ENCODE measurements around the gene C1QBP.
A peak's percentile ranks its signal among the peaks of the same experiment; 100 is the strongest.

C1QBP gene

DNA sequence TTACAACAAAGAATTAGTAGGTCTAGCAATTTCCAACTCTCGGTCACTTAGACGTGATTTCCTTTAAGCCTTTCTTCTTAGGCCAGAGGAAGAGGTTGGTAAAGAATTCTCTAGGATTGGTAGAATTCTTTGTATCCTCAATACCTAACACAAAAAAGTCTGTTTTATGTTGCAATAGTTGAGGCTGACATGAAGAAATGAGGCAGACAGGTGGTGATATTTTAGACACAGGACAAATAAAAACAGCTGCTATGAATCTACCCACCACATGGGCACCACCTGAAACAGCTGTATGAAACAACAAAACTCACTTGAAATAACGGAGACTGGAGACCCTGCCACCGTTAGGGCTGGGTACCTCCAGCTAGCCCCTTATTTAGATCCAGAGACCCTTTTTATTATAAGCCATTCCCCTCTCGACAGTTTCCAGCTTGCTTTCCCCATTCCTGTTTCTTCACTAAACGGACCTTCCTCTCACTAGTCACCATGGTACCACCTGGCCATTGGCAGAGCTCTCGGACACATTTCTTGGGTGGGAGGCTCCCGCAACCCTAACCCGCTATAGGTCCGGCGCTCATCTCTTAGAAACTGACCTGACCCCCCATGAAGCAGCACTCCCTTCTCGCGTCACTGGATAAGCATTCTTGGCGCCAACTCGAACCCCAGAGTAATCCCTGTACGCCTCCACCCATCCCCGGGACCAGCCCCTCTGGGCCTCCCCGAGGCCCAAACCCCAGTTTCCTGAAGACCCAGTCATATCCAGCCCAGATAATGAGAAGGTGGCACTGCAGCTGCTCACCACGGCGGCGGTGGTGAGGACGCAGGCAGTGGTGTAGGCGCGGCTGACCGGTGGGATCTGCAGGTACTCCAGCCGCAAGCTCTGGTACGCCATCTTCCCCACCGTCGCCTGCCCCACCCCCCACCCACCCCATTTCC is 46.6 kb upstream of the C1QBP start, which contains the start of gene DERL2:
Gene DERL2, minus strand, starts transcription at position 909 of the 936 bp plus-strand sequence. Its CDS starts 17 bp downstream, at position 892.
- Histone ChIP-seq H3K4me3 (replicated peaks; ENCODE audit: insufficient read depth, low read length) (peak within 1 kb of the TSS; percentile 79), H3K27me3 (ENCODE audit: insufficient read depth, poor library complexity, severe bottlenecking) (no peaks in the 10 kb centered on the region), H3K27ac (replicated peaks) (peak within 1 kb of the TSS; percentile 100)
- TF ChIP-seq, protein P1, sequence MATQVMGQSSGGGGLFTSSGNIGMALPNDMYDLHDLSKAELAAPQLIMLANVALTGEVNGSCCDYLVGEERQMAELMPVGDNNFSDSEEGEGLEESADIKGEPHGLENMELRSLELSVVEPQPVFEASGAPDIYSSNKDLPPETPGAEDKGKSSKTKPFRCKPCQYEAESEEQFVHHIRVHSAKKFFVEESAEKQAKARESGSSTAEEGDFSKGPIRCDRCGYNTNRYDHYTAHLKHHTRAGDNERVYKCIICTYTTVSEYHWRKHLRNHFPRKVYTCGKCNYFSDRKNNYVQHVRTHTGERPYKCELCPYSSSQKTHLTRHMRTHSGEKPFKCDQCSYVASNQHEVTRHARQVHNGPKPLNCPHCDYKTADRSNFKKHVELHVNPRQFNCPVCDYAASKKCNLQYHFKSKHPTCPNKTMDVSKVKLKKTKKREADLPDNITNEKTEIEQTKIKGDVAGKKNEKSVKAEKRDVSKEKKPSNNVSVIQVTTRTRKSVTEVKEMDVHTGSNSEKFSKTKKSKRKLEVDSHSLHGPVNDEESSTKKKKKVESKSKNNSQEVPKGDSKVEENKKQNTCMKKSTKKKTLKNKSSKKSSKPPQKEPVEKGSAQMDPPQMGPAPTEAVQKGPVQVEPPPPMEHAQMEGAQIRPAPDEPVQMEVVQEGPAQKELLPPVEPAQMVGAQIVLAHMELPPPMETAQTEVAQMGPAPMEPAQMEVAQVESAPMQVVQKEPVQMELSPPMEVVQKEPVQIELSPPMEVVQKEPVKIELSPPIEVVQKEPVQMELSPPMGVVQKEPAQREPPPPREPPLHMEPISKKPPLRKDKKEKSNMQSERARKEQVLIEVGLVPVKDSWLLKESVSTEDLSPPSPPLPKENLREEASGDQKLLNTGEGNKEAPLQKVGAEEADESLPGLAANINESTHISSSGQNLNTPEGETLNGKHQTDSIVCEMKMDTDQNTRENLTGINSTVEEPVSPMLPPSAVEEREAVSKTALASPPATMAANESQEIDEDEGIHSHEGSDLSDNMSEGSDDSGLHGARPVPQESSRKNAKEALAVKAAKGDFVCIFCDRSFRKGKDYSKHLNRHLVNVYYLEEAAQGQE (IDR thresholded peaks at IDR 0.05; ENCODE audit: insufficient replicate concordance, low read depth) = no peak
- TF ChIP-seq, protein P2, sequence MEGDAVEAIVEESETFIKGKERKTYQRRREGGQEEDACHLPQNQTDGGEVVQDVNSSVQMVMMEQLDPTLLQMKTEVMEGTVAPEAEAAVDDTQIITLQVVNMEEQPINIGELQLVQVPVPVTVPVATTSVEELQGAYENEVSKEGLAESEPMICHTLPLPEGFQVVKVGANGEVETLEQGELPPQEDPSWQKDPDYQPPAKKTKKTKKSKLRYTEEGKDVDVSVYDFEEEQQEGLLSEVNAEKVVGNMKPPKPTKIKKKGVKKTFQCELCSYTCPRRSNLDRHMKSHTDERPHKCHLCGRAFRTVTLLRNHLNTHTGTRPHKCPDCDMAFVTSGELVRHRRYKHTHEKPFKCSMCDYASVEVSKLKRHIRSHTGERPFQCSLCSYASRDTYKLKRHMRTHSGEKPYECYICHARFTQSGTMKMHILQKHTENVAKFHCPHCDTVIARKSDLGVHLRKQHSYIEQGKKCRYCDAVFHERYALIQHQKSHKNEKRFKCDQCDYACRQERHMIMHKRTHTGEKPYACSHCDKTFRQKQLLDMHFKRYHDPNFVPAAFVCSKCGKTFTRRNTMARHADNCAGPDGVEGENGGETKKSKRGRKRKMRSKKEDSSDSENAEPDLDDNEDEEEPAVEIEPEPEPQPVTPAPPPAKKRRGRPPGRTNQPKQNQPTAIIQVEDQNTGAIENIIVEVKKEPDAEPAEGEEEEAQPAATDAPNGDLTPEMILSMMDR (IDR thresholded peaks at IDR 0.05; ENCODE audit: insufficient read depth, low read length) = no peak
- TF ChIP-seq SPI1 (IDR thresholded peaks at IDR 0.05; ENCODE audit: borderline replicate concordance, low read depth) (no peak), POLR2AphosphoS5 (IDR thresholded peaks at IDR 0.05; ENCODE audit: low read depth) (no peak), GABPA (IDR thresholded peaks at IDR 0.05; ENCODE audit: low read depth) (no peak)
- no peak for DNase-seq (ENCODE audit: low read depth in 1 of 2, low spot score in 1 of 2)

DNA sequence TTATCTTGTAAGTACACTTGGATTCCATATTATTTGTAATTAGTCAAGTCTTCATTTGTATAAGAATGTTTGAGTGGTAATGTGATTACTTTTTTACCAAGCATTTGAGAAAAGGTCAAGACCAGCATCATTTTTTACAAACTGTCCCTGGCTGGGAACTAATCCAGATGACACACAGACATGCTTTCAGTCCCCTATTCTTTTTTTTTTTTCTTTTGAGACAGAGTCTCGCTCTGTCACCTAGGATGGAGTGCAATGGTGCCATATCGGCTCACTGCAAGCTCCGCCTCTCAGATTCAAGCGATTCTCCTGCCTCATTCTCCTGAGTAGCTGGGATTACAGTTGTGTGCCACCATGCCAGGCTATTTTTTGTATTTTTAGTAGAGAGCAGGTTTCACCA is 42.5 kb upstream of the C1QBP start:
- TF ChIP-seq POLR2AphosphoS5 (IDR thresholded peaks at IDR 0.05; ENCODE audit: low read depth) = no peak
- TF ChIP-seq, protein P1 (IDR thresholded peaks at IDR 0.05; ENCODE audit: insufficient replicate concordance, low read depth) = no peak
- TF ChIP-seq, protein P2 (IDR thresholded peaks at IDR 0.05; ENCODE audit: insufficient read depth, low read length) = no peak
- TF ChIP-seq SPI1 (IDR thresholded peaks at IDR 0.05; ENCODE audit: borderline replicate concordance, low read depth) = no peak
- TF ChIP-seq GABPA (IDR thresholded peaks at IDR 0.05; ENCODE audit: low read depth) = no peak
- no peak for DNase-seq (ENCODE audit: low read depth in 1 of 2, low spot score in 1 of 2)
- H3K27me3 ChIP-seq (ENCODE audit: insufficient read depth, poor library complexity, severe bottlenecking) = no peaks in the 10 kb centered on the region
- H3K27ac ChIP-seq (replicated peaks) = no peak overlapping the region
- no peak overlapping the region for H3K4me3 ChIP-seq (replicated peaks; ENCODE audit: insufficient read depth, low read length)

DNA sequence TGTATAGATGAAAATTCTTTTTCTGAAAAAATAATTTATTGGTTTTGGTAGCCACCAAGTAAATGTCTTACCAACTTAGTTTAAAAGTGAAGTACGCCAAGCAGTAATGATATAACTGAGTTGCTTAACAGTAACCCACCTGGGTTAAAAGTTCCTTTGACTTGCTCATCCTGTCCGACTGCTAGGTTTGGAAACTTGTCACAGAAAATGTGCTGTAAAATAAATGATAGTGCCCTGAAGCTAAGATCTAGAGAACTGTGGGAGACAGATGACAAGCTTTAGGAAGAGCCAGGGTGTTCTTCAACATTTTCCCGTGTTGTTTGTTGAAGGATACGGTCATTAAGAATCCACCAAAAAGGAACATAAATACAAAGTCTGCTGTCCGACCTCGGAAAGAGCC is 42.0 kb upstream of the C1QBP start:
- no peak for TF ChIP-seq GABPA (IDR thresholded peaks at IDR 0.05; ENCODE audit: low read depth)
- TF ChIP-seq, protein P1 (IDR thresholded peaks at IDR 0.05; ENCODE audit: insufficient replicate concordance, low read depth) = no peak
- no peak for TF ChIP-seq SPI1 (IDR thresholded peaks at IDR 0.05; ENCODE audit: borderline replicate concordance, low read depth)
- TF ChIP-seq, protein P2 (IDR thresholded peaks at IDR 0.05; ENCODE audit: insufficient read depth, low read length) = no peak
- no peak for DNase-seq (ENCODE audit: low read depth in 1 of 2, low spot score in 1 of 2)
- H3K27ac ChIP-seq (replicated peaks) = no peak overlapping the region
- H3K4me3 ChIP-seq (replicated peaks; ENCODE audit: insufficient read depth, low read length) = no peak overlapping the region
- H3K27me3 ChIP-seq (ENCODE audit: insufficient read depth, poor library complexity, severe bottlenecking) = no peaks in the 10 kb centered on the region
